ENCODE data around the gene CDK9.
"Not testable (repeated sequence)": the region's sequence is repeated elsewhere in the genome, so short reads cannot be mapped to it uniquely, and the experiment has no call there.

Gene CDK9

DNA sequence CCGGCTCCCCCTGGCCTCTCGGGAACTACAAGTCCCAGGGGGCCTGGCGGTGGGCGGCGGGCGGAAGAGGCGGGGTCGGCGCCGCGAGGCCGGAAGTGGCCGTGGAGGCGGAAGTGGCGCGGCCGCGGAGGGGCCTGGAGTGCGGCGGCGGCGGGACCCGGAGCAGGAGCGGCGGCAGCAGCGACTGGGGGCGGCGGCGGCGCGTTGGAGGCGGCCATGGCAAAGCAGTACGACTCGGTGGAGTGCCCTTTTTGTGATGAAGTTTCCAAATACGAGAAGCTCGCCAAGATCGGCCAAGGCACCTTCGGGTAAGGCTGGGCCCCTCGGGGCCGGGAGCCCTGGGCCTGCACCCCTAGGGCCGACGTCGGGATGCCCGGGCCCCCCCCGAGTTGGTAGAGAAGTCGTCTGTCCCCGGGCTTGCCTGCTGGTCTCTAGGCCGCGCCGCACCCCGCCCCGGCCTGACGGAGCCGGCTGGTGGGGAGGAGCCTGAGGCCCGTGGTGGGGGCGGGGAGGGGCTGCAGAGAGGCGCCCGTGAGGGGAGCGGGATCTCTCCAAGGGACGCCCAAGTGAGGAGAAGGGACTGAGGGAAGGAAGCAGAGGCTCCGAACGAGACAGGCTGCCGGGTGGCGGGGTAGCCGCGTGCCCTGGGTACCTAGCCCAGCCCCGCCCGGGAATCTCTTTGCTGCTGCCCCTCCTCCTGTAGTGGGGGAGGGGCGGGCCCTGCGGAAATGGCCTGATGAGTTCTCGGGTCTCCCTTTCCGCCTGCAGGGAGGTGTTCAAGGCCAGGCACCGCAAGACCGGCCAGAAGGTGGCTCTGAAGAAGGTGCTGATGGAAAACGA, at the start of gene CDK9:
Gene CDK9, plus strand, starts transcription at position 102 of the 840 bp plus-strand sequence. Its CDS starts 115 bp downstream, at position 217.
- DNase-seq = peak; percentile 92

DNA sequence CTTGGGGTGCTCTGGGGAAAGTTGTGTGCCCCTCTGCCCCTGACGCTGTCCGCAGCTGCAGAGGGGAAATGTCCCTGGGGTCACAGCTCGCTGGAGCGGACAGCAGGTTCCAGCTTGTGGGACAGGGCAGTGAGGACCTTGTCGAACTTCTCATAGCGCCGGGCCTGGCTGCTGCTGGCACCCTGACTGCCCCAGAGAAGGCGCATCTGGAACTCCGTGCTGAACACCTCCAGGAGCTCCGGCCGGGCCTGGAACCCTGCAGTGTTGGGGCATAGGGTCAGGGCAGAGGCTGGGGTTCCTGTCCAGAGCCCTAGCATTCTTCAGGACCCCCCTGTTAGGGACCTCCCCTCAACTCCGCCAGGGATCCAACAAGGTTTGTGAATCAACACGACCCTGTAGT, 47.2 kb upstream of the CDK9 start:
- no peak for DNase-seq

DNA sequence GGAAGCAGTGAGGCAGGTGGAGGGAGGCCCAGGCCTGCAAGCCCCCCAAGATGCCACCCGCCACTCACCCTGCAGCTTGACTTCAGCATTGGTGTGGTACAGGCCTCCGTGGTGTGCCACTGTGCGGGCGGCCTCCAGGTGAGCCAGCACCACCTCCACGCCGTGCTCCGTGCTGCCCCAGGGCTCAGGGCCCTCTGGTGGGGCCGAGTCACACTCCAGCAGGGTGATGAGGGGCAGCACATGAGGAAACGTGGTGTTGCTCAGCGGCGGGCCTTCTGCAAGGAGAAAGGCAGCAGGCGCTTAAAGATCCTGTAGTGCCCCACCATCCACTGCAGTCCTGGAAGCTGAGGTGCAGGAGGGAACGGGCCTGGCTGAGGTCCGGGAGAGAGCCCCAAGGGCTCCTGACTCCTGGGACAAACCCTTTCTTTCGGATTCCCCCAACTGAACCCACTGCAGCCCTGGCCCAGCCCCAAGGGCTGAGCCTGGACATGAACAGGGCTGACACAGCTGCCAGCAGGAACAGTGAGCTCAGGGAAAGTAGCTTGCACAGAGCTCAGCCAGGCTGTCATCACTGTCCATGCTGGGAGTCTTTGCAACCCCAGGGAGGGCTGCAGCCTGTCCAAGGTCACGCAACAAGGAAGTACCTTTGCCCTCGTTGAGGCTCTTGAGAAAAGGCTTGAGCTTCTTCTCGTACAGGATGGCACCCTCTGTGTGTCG, 46.1 kb upstream of the CDK9 start:
- DNase-seq = no peak

DNA sequence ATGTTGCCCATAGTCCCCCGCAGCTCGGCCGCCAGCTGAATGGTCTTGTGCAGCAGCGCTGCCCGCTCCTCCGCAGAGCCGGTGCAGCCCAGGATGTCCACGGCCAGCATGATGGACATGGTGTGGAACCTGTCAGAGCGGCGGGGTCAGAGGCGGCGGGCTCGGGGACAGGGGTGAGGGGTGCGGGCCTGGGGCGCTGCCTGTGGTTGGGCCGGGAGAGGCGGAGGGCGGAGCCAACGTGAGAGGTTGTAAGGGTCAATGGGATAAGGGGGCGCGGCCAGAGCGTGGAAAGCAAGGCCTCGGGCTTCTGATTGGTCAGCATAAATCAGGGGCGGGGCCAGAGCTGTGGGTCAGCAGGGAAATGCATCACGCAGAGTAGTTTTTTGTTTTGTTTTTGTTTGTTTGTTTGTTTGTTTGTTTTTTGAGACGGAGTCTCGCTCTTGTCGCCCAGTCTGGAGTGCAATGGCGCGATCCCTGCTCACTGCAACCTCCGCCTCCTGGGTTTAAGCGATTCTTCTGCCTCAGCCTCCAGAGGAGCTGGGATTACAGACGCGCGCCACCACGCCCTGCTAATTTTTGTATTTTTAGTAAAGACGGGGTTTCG, 43.9 kb upstream of the CDK9 start:
- DNase-seq = no peak

DNA sequence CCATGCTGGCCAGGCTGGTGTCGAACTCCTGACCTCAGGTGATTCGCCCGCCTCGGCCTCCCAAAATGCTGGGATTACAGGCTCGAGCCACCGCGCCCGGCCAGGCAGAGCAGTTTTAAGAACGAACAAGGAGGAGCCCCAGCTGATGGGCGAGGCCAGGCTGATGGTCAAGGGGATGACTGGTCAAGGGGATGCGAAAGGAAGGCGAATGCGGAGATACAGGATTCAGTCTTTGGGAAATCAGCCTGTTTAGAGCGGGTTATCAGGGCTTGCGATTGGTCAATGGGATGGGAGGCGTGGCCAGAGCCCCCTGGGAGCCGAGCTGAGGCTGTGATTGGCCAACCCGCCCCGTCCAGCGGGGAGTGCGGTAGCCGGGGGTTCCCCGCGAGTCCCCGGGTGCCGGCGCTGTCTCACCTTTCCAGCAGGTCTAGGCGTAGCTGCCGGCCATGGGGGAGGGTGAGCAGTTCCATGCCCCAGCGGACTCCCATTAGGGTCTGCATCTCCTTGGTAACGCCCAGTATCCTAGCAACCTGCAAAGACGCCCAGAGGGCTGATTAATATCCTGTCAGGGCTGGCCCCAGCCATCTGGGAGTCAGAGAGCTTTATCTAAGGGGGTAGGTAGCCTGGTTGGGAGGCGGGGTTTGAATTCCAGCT, 43.3 kb upstream of the CDK9 start:
- DNase-seq = no peak

DNA sequence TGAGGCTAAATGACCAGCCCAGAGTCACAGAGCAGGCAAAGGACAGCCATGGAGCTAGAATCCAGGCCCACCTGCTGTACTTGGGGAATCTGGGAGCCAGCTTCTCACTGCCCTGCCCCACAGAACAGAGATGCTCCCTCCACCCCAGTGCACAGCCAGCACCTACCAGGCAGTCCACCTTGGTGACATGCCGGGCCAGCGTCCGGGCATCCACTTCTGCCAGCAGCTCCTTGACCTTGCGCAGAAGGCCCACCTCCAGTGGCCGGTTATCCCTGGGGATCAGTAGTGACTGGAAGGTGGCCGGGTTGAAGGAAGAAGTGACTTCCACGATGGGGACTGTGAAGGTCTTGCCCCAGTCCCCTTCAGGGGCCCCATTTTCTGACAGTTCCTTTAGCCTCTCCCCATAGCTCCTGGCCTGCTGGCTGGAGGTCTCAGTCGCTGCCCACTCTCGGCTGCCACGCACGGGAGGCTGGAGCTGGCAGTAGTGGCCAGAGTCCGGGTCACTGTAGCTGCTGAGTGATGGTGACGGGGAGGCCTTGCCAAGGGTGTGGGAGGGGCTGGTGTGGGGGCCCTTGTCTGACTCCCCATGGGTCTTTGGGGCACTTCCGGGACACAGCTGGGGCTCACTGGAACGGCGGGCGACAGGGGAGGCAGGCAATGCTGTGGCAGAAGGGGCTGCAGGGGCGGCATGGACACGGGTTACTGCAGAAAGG, 41.3 kb upstream of the CDK9 start:
- no peak for DNase-seq

DNA sequence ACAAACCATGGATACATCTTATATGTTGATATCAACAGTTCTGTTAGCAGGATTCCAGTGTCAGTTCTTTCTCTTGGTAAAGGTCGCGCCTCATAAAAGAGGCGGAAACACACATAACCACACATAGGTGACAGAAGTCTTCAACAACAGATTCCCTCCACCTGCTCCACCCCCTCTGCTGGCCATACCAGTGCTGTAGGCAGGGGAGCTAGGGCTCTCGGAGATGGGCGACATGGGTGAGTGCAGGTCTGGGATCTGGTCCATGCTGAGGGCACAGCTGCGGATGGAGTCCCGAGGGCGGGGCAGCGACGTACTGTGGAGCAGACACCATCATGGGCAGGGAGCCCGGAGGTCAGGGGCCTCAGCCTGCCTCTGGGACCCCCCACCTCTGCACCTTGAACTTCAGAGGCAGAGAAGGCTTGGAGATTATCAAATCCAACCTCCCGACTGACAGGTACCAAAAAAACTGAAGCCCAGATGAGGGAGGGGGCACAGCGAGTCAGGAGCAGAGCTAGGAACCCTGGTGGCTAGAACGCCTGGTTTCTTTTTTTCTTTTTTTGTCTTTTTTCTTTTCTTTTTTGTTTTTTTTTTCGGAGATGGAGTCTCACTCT, 38.8 kb upstream of the CDK9 start:
- peak; percentile 61 for DNase-seq

DNA sequence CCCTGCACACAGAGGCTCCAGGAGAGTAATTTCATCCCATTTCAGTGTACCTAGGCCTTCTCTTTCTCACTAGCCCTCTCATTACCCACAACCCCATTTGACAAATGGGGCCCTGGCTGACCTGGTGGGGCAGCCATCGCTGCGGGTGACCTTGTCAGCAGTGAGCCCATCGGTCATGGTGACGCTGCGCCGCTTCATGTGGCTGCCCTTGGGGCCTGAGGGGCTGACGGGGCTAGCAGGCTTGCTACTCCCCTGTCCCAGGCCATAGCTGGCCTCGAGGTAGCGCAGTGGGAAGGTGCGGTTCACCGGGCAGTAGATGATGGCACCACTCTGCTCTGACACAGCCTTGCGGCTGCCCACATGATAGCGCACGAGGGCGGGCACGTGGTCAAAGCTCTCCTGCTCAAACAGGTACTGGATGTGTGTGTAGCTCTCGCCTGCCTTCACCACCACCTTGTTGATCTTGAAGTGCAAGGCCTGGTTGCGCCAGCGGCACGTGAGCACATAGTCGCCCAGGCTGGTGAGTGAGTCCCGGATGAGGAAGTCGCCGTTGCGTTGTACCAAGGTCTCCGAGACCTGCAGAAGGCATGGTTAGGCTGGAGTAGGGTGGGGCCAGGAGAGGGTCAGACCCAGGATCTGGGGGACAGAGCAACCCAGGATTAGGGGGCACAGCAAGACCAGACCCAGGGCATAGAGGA, 36.6 kb upstream of the CDK9 start:
- DNase-seq = no peak

DNA sequence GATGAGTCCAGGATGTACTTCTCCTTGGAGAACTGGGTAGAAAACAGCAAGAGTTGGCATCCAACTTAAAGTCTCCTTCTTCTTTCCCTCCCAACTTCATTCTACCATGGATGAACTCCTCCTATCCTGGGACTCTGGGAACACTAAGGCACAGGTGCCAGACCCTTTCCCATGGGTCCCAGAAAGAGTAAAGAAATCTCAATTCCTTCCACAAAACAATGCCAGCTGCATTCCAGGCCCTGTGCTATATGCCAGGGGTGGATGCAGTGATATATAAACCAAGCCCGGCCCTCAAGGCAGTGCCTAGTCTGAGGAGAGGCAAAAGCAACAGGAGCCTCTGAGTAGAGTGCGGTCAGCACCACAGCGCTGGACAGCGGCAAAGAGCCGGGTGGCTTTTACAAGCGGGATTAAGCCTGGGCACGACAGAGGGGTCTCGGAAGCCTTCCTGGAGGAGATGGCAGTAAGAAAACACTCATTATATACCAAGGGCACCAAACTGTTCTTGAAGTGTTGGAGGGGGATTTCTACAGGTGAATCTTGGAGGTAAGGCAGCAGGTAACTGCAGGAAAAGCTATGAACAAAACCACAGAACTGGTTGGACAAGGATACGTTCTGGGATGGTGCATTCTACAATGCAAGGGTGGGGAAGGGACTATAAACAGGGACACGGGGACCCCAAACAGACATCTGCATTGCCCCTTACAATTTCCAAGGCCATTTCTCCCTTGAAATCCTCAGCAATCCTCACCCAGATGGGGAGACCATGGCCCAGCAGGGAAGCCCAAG, 34.4 kb upstream of the CDK9 start:
- no peak for DNase-seq

DNA sequence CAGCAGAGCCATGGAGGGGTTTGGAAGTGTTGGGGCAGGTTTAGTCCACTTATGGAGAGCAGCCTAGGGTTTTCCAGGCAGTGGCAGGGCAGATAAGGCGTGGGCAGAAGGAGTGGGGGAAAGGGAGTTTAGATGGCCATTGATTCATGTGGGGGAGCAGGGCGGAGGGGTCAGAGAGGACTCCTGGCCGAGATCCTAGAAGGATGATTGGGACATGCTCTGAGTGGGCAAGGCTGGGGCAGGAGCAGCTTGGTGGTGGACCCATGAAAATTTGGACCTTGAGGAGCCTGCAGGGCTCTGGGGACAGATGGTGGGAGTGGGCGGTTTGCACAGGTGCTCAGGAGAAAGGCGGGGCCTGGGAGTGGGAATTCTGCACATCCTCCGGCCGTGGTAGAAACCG, 32.7 kb upstream of the CDK9 start:
- no peak for DNase-seq

DNA sequence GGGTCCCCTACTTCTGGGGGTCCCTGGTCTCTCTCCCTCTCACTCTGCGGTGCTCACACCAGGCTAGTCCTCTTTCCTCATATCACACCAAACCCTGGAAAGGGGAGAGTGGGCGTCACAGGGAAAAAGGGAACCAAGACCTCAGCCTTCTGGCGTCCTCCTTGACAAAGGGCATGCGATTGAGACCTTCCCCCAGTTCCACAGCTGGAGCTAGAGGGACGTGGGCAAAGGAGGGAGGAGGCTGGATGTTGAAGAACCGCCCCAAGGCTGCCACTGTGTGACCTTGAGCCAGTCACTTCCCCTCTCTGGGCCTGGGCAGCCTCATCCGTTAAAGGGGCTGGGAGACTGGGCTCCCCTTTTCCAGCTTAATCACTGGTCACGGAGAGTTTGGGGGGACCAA, 32.2 kb upstream of the CDK9 start:
- DNase-seq = no peak

DNA sequence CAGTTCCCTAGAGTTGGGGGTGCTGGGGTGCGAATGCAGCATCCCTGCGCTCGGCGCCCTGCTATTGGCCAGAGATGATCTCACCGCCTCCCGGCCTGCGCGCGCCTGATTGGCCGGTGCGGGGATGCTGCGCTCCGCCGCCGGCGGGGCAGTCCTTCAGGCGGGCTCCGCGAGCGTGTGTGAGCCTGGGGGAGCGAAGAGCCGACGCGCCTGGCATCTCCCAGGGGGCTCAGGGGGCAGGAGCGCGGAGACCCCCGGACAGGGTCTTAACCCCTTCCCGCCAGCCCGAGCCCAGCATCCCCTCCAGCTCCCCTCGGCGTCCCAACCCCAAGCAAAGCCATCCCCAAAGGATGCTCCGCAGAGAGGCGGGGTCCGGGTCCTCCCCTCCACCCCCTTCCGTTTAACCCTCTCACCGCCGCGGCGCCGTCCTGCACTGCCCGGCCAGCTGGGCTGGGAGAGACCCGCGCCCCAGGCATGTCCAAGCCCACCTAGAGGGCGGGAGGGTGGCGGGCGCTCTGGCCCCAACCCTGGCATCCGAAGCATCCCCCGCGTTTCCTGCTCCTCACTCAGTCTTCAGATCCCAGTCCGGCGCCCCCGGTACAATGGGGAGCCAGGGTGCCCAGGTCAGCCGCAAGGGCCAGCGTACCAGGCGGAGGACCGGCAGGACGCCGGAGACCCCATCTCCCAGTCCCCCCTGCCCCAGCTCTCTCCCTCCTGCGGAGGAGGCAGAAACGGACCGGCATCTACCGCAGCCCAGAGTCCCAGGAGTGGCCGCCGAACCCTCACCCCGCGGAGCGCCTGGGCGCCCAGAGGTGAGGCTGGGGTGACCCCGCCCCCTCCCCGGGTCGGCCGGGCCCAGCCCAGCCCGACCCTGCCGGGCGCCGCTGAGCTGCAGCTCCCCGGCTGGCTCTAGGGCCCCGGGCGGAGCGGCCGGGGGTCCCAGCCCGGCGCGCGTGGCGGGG, 31.5 kb upstream of the CDK9 start:
- no peak for DNase-seq

DNA sequence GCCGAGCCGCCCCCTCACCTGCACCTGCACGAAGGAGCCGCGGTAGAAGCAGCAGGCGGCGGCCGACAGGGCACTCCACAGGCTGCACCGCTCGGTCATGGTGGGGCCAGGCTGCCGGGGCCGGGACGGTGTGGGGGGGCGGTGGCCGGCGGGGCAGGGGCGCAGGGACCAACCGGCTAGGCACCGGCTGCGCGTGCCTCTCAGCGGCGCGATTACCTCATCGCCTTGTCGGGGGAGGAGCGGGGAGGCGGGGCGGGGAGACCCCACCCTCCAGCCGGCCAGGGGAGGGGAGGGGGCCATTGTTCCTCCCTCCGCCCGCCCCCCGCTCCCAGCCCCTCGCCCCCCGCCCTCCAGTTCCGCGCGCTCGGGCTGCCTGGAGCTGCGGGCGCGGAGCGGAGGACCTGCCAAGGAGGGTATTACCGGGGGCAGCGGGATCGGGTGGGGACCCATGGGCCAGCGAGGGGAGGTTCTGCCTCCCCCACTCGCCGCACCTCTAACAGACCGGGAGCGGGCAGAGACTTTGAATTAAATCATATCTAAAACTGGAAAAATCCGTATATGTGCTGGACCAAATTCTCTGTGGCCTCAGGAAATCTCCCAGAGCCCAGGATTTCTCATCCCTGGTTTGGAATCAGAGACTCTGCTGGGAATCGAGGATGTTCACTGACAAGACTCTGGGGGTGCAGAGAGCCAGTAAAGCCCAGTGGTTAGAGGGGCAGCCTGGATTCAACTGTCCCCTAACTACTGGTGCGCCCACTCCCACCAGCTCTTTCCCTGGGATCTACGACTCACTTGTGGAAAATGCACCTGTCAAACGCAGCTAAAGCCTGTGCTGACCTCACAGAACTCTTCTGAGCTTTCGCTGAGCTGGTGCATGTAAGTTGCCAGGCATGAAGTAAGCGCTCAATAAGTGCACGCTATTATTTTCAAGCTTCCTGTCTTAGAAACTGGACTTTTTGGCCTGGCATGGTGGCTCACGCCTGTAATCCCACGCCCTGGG, 30.5 kb upstream of the CDK9 start:
- DNase-seq = no peak

DNA sequence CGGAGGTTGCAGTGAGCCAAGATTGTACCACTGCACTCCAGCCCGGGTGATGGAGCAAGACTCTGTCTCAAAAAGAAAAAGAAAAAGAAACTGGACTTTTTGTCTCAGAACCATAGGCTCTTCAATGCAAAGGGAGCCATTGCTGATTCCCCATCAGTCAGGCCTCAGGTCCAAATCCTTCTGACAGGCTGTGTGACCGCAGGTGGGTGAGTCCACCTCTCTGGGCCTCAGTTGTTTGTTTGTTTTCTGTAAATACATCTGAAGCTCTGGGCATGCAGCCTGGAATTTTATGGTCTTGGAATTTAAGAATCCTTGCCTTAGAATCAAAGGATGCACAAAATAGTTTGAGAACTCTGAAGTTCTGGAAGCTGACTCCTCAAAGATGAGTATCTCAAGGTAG, 29.6 kb upstream of the CDK9 start:
- DNase-seq = no peak

DNA sequence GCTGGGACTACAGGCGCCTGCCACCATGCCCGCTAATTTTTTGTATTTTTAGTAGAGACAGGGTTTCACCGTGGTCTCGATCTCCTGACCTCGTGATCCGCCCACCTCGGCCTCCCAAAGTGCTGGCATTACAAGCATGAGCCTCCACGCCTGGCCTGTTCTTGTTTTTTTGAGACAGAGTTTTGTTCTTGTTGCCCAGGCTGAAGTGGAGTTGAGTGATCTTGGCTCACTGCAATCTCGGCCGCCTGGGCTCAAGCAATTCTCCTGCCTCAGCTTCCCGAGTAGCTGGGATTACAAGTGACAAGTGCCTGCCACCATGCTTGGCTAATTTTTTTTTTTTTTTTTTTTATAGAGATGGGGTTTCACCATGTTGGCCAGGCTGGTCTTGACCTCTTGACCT, 29.1 kb upstream of the CDK9 start:
- DNase-seq = not testable (repeated sequence)

DNA sequence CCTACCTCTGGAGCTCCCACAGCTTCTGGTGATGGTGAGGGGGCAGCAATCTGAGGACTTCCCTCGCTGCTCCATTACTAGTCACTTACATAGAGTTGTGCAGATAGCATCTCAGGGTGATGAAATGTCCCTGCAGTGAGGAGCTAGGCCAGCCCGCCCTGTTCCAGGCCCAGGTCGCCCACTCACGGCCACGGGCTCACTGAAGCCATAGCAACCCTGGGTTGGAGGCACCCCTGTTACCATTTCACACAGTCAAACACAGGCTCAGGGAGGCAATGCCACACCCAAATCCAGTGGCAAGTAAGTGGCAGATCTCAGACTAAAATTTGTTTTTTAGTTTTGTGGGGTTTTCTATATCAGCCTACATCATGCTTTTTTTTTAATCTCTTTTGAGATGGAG, 27.0 kb upstream of the CDK9 start:
- DNase-seq = no peak

DNA sequence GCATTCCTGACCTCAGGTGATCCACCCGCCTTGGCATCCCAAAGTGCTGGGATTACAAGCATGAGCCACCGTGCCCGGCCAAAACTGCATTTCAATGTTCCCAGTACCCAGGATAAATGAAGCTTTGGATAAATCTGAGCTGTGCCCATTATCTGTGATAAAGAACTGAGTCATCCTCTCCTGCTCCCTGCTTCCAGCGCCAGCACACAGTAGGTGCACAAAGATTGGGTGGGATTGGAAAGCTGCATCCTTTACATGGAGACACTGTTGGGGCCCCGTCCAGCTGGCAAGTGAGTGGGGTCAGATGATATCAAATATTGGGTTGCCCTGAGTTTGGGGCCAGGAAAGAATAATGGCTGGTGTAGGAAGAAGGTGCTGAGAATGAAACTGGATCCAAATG, 24.8 kb upstream of the CDK9 start:
- DNase-seq = no peak

DNA sequence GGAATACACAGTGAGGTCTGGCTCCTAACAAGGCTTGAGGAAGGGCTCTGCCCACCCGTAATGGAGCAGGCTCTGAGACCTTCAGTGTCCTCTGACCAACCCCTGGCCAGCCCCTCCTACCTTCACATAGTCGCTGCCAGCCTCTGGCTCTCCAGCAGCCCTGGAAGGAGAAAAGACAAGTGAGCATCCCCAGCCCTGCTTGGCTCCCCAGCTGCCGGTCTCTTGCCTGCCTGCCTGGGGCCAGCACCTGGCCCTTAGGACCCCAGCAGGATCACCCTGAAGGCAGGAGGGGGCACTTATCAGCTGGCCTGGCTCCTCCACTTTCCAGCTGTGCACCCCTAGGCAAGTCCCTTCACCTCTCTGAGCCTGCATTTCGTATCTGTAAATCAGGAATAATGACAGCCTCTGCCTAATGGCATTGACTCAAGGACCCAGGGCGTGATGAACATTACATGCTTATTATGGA, 24.3 kb upstream of the CDK9 start:
- DNase-seq = no peak
